ENCODE measurements around the gene NBEA.
"Not testable (repeated sequence)": the region's sequence is repeated elsewhere in the genome, so short reads cannot be mapped to it uniquely, and the experiment has no call there.

Gene NBEA

DNA sequence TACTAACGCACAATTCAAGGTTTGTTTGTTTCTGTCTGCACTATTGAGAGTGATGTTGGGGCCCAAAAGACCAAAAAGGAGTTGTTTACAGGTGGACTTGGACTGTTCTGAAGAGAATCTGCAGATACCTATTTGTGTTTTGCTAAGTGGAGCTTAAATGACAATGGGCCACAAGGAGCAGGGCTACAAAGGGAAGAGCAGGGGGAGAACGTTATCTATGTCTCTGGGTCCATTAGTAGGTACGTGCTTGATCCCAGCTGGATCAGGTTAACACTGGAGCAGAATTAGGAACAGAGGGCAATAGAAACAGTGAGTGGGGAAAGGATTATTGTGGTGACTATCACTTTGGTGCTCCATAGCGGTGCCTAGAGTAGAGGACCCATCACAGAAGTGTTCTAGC lies 22.5 kb downstream of the NBEA start:
- Histone ChIP-seq H2BK120ac (ENCODE audit: low read depth, low read length) (no peak overlapping the region), H3K18ac (ENCODE audit: low read length) (no peak overlapping the region), H3K4ac (ENCODE audit: low read length) (no peak overlapping the region), H3K36me3 (replicated peaks in 1 of 2; ENCODE audit: control insufficient read depth in 2 of 2, insufficient read depth in 2 of 2, low read length in 2 of 2) (no peaks in the 10 kb centered on the region), H2AFZ (ENCODE audit: low read length) (no peak overlapping the region), H3K4me2 (ENCODE audit: insufficient read depth, low read length, poor library complexity, severe bottlenecking) (no peak overlapping the region), H2BK15ac (ENCODE audit: low read length) (no peak overlapping the region), H2BK5ac (ENCODE audit: low read length) (no peak overlapping the region), H2AK5ac (ENCODE audit: low read depth, low read length) (no peak overlapping the region), H3K9ac (ENCODE audit: low read depth, low read length, poor library complexity) (no peak overlapping the region), H3K79me1 (ENCODE audit: low read depth, low read length) (peaks cover 2% of the 10 kb centered on the region), H4K91ac (ENCODE audit: low read depth, low read length, poor library complexity) (no peak overlapping the region), H3K4me3 (ENCODE audit: low read length in 2 of 2) (no peak overlapping the region), H4K8ac (ENCODE audit: low read depth, low read length) (no peak overlapping the region), H3K9me3 (replicated peaks in 1 of 2; ENCODE audit: control insufficient read depth in 2 of 2, insufficient read depth in 1 of 2, low read depth in 1 of 2, low read length in 2 of 2) (no peaks in the 10 kb centered on the region), H3K14ac (ENCODE audit: low read length) (no peak overlapping the region), H3K4me1 (ENCODE audit: control insufficient read depth in 2 of 2, insufficient read depth in 1 of 2, low read depth in 1 of 2, low read length in 2 of 2) (no peaks in the 10 kb centered on the region), H3K27me3 (ENCODE audit: control insufficient read depth in 3 of 3, insufficient read depth in 3 of 3, low read depth in 1 of 3, low read length in 3 of 3) (no peaks in the 10 kb centered on the region), H2BK12ac (ENCODE audit: low read length) (no peak overlapping the region), H3K27ac (replicated peaks; ENCODE audit: low read length) (no peak overlapping the region), H3K23ac (ENCODE audit: low read depth, low read length, poor library complexity) (no peak overlapping the region)
- whole genome bisulfite sequencing, 2 donors (ENCODE audit: extremely low coverage in 2 of 2, insufficient read length in 2 of 2, insufficient replicate concordance in 1 of 2): no CpG with 5 or more reads among the region's 4 CpGs
- DNase-seq (ENCODE audit: low spot score): no peak

- H3K4me1 ChIP-seq (ENCODE audit: control insufficient read depth in 2 of 2, insufficient read depth in 1 of 2, low read depth in 1 of 2, low read length in 2 of 2): no peaks in the 10 kb centered on the region
- no peak overlapping the region for H2BK12ac ChIP-seq (ENCODE audit: low read length)
- no peak overlapping the region for H4K8ac ChIP-seq (ENCODE audit: low read depth, low read length)
- H4K91ac ChIP-seq (ENCODE audit: low read depth, low read length, poor library complexity): no peak overlapping the region
- no CpG with 5 or more reads among the region's 3 CpGs for WGBS, 2 donors (ENCODE audit: extremely low coverage in 2 of 2, insufficient read length in 2 of 2, insufficient replicate concordance in 1 of 2)
- peaks cover 4% of the 10 kb centered on the region for H3K79me1 ChIP-seq (ENCODE audit: low read depth, low read length)
- no peak overlapping the region for H3K4ac ChIP-seq (ENCODE audit: low read length)
- H3K27ac ChIP-seq (replicated peaks; ENCODE audit: low read length): no peak overlapping the region
- no peak for DNase-seq (ENCODE audit: low spot score)
- H3K4me3 ChIP-seq (ENCODE audit: low read length in 2 of 2): no peak overlapping the region
- no peak overlapping the region for H3K14ac ChIP-seq (ENCODE audit: low read length)
- H2AFZ ChIP-seq (ENCODE audit: low read length): no peak overlapping the region
- no peak overlapping the region for H2BK15ac ChIP-seq (ENCODE audit: low read length)
- no peak overlapping the region for H2BK120ac ChIP-seq (ENCODE audit: low read depth, low read length)
- no peak overlapping the region for H3K4me2 ChIP-seq (ENCODE audit: insufficient read depth, low read length, poor library complexity, severe bottlenecking)
- H2AK5ac ChIP-seq (ENCODE audit: low read depth, low read length): no peak overlapping the region
- no peak overlapping the region for H3K9ac ChIP-seq (ENCODE audit: low read depth, low read length, poor library complexity)
- H3K18ac ChIP-seq (ENCODE audit: low read length): no peak overlapping the region
- no peak overlapping the region for H3K23ac ChIP-seq (ENCODE audit: low read depth, low read length, poor library complexity)
- H3K36me3 ChIP-seq (replicated peaks in 1 of 2; ENCODE audit: control insufficient read depth in 2 of 2, insufficient read depth in 2 of 2, low read length in 2 of 2): peaks cover 0 to 1% of the 10 kb centered on the region in 2 donors
- peaks cover 3 to 9% of the 10 kb centered on the region in 2 donors for H3K9me3 ChIP-seq (replicated peaks in 1 of 2; ENCODE audit: control insufficient read depth in 2 of 2, insufficient read depth in 1 of 2, low read depth in 1 of 2, low read length in 2 of 2)
- no peaks in the 10 kb centered on the region for H3K27me3 ChIP-seq (ENCODE audit: control insufficient read depth in 3 of 3, insufficient read depth in 3 of 3, low read depth in 1 of 3, low read length in 3 of 3)
- H2BK5ac ChIP-seq (ENCODE audit: low read length): no peak overlapping the region
These were observed 25.9 kb downstream of the NBEA start for GRCh38 chr13:34967851-34968562.

DNA sequence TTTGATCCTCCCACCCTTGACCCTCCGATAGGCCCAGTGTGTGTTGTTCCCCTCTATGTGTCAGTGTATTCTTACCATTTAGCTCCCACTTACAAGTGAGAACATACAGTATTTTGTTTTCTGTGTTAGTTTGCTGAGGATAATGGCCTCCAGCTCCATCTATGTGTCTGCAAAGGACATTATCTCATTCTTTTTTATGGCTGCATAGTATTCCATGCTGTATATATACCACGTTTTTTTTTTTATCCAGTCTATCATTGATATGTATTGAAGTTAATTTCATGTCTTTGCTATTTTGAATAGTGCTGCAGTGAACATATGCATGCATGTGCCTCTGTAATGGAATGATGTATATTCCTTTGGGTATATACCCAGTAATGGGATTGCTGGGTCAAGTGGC lies 27.5 kb downstream of the NBEA start:
- H2BK15ac ChIP-seq (ENCODE audit: low read length); DNase-seq (ENCODE audit: low spot score): not testable (repeated sequence)

GRCh38 chr13:34970961-34971360 lies 28.9 kb downstream of the NBEA start:
- Histone ChIP-seq H3K36me3 (replicated peaks in 1 of 2; ENCODE audit: control insufficient read depth in 2 of 2, insufficient read depth in 2 of 2, low read length in 2 of 2) (peaks cover 0 to 2% of the 10 kb centered on the region in 2 donors), H3K4me1 (ENCODE audit: control insufficient read depth in 2 of 2, insufficient read depth in 1 of 2, low read depth in 1 of 2, low read length in 2 of 2) (no peaks in the 10 kb centered on the region), H3K27ac (replicated peaks; ENCODE audit: low read length) (no peak overlapping the region), H3K14ac (ENCODE audit: low read length) (no peak overlapping the region), H4K91ac (ENCODE audit: low read depth, low read length, poor library complexity) (no peak overlapping the region), H2BK12ac (ENCODE audit: low read length) (no peak overlapping the region), H3K4ac (ENCODE audit: low read length) (no peak overlapping the region), H2AFZ (ENCODE audit: low read length) (no peak overlapping the region), H2AK5ac (ENCODE audit: low read depth, low read length) (no peak overlapping the region), H4K8ac (ENCODE audit: low read depth, low read length) (no peak overlapping the region), H3K4me2 (ENCODE audit: insufficient read depth, low read length, poor library complexity, severe bottlenecking) (no peak overlapping the region), H3K23ac (ENCODE audit: low read depth, low read length, poor library complexity) (no peak overlapping the region), H3K18ac (ENCODE audit: low read length) (no peak overlapping the region), H2BK5ac (ENCODE audit: low read length) (no peak overlapping the region), H3K9ac (ENCODE audit: low read depth, low read length, poor library complexity) (no peak overlapping the region), H3K9me3 (replicated peaks in 1 of 2; ENCODE audit: control insufficient read depth in 2 of 2, insufficient read depth in 1 of 2, low read depth in 1 of 2, low read length in 2 of 2) (peaks cover 3 to 9% of the 10 kb centered on the region in 2 donors), H3K27me3 (ENCODE audit: control insufficient read depth in 3 of 3, insufficient read depth in 3 of 3, low read depth in 1 of 3, low read length in 3 of 3) (no peaks in the 10 kb centered on the region), H3K79me1 (ENCODE audit: low read depth, low read length) (peaks cover 2% of the 10 kb centered on the region), H2BK120ac (ENCODE audit: low read depth, low read length) (no peak overlapping the region), H3K4me3 (ENCODE audit: low read length in 2 of 2) (no peak overlapping the region), H2BK15ac (ENCODE audit: low read length) (no peak overlapping the region)
- no peak for DNase-seq (ENCODE audit: low spot score)
- no CpG with 5 or more reads among the region's 1 CpG for WGBS, 2 donors (ENCODE audit: extremely low coverage in 2 of 2, insufficient read length in 2 of 2, insufficient replicate concordance in 1 of 2)

More for the DNA sequence above, 27.5 kb downstream of the NBEA start:
- H4K8ac ChIP-seq (ENCODE audit: low read depth, low read length); H3K27me3 ChIP-seq (ENCODE audit: control insufficient read depth in 3 of 3, insufficient read depth in 3 of 3, low read depth in 1 of 3, low read length in 3 of 3); H2BK5ac ChIP-seq (ENCODE audit: low read length); H3K14ac ChIP-seq (ENCODE audit: low read length); H2AFZ ChIP-seq (ENCODE audit: low read length); H3K9me3 ChIP-seq (replicated peaks in 1 of 2; ENCODE audit: control insufficient read depth in 2 of 2, insufficient read depth in 1 of 2, low read depth in 1 of 2, low read length in 2 of 2); H2BK12ac ChIP-seq (ENCODE audit: low read length); H3K27ac ChIP-seq (replicated peaks; ENCODE audit: low read length); H2AK5ac ChIP-seq (ENCODE audit: low read depth, low read length); H3K79me1 ChIP-seq (ENCODE audit: low read depth, low read length); H4K91ac ChIP-seq (ENCODE audit: low read depth, low read length, poor library complexity); H3K9ac ChIP-seq (ENCODE audit: low read depth, low read length, poor library complexity); H3K4me2 ChIP-seq (ENCODE audit: insufficient read depth, low read length, poor library complexity, severe bottlenecking); H3K4me1 ChIP-seq (ENCODE audit: control insufficient read depth in 2 of 2, insufficient read depth in 1 of 2, low read depth in 1 of 2, low read length in 2 of 2); H3K4ac ChIP-seq (ENCODE audit: low read length); H3K36me3 ChIP-seq (replicated peaks in 1 of 2; ENCODE audit: control insufficient read depth in 2 of 2, insufficient read depth in 2 of 2, low read length in 2 of 2); H3K4me3 ChIP-seq (ENCODE audit: low read length in 2 of 2); H3K18ac ChIP-seq (ENCODE audit: low read length); H3K23ac ChIP-seq (ENCODE audit: low read depth, low read length, poor library complexity); H2BK120ac ChIP-seq (ENCODE audit: low read depth, low read length): not testable (repeated sequence)
- no CpG with 5 or more reads among the region's 2 CpGs for WGBS, 2 donors (ENCODE audit: extremely low coverage in 2 of 2, insufficient read length in 2 of 2, insufficient replicate concordance in 1 of 2)
